Upper lobe of right lung (tissue), 1 donor: ENCODE measurements around the gene IFI44L. TPM values are rescaled to one million over a fixed set of nuclear protein-coding genes. Genes with fewer than 3 reads are reported as not detected.

ENCODE experiments used
- ATAC-seq: fragments of 200-7000 bp; cut with Tn5 transposase; one replicate; pipeline ENCODE4 v1.9.1; 2020; ENCODE audit warnings: mild to moderate bottlenecking, moderate library complexity
- DNase-seq: peaks from one replicate; pipeline ENCODE4 v3.0.0-alpha.2; 2020
- H3K27ac ChIP-seq: fragments of 200-600 bp; one replicate; pipeline ENCODE4 v1.8.0; 2022
- H3K27me3 ChIP-seq: fragments of 200-600 bp; one replicate; pipeline ENCODE4 v1.8.0; 2022; ENCODE audit warnings: mild to moderate bottlenecking
- H3K36me3 ChIP-seq: fragments of 200-600 bp; one replicate; pipeline ENCODE4 v1.8.0; 2022
- H3K4me1 ChIP-seq: fragments of 200-600 bp; one replicate; pipeline ENCODE4 v1.8.0; 2022
- H3K4me3 ChIP-seq: fragments of 200-600 bp; one replicate; pipeline ENCODE4 v1.8.0; 2022; ENCODE audit warnings: mild to moderate bottlenecking
- H3K9me3 ChIP-seq: fragments of 200-600 bp; one replicate; pipeline ENCODE4 v1.8.0; 2022
- CTCF ChIP-seq: fragments of 200-600 bp; IDR thresholded peaks from one replicate; pipeline ENCODE4 v1.8.0; 2022; ENCODE audit warnings: antibody characterized with exemption
- intact Hi-C: fragments of 100-400 bp; cut with DNase I; formaldehyde crosslinking; loops from one replicate; pipeline ENCODE4 v1.11.0; 2022
- total RNA-seq: library from RNA; stranded (reverse); fragmentation: NEBNext Ultra II Directional; extraction: Animal tissue kit (Norgen Biotek cat#: 25700); gene quantifications from one replicate; pipeline ENCODE4 v1.2.1, GENCODE V29; 2021
- donor health status: DM: no; HTN: yes; CAD: no; lungs with severe emphysema.

Gene IFI44L
- total RNA-seq, 1 donor from 2014 or later = 30.0 TPM

GRCh38 chr1:78591971-78592370 is 28.3 kb upstream of the IFI44L start:
- DNase-seq (no peak), ATAC-seq (no peak)
- H3K9me3 ChIP-seq = no peaks in the 10 kb centered on the region
- H3K27me3 ChIP-seq = no peaks in the 10 kb centered on the region
- H3K4me3 ChIP-seq = no peak overlapping the region
- H3K36me3 ChIP-seq = no peaks in the 10 kb centered on the region
- intact Hi-C loops = no loop called here
- no peaks in the 10 kb centered on the region for H3K4me1 ChIP-seq
- no peak for TF ChIP-seq CTCF
- no peak overlapping the region for H3K27ac ChIP-seq

GRCh38 chr1:78599294-78599693 is 21.0 kb upstream of the IFI44L start:
- no peak for DNase-seq
- Histone ChIP-seq H3K27me3 (no peaks in the 10 kb centered on the region), H3K4me3 (no peak overlapping the region), H3K9me3 (no peaks in the 10 kb centered on the region), H3K36me3 (no peaks in the 10 kb centered on the region), H3K27ac (no peak overlapping the region), H3K4me1 (no peaks in the 10 kb centered on the region)
- intact Hi-C loops = no loop called here
- ATAC-seq = no peak
- TF ChIP-seq CTCF = no peak

- H3K36me3 ChIP-seq = no peaks in the 10 kb centered on the region
- no peak for DNase-seq
- no peak overlapping the region for H3K27ac ChIP-seq
- H3K9me3 ChIP-seq = no peaks in the 10 kb centered on the region
- H3K27me3 ChIP-seq = no peaks in the 10 kb centered on the region
- no peak overlapping the region for H3K4me3 ChIP-seq
- no peaks in the 10 kb centered on the region for H3K4me1 ChIP-seq
- intact Hi-C loops = no loop called here
- no peak for ATAC-seq
- no peak for TF ChIP-seq CTCF
These were observed 19.2 kb upstream of the IFI44L start for GRCh38 chr1:78601068-78601467.

GRCh38 chr1:78603206-78603605 is 17.0 kb upstream of the IFI44L start:
- no peak for TF ChIP-seq CTCF
- DNase-seq = no peak
- Histone ChIP-seq H3K4me3 (no peak overlapping the region), H3K27ac (no peak overlapping the region), H3K27me3 (no peaks in the 10 kb centered on the region), H3K36me3 (no peaks in the 10 kb centered on the region), H3K9me3 (no peaks in the 10 kb centered on the region), H3K4me1 (no peaks in the 10 kb centered on the region)
- intact Hi-C loops = no loop called here
- ATAC-seq = no peak

GRCh38 chr1:78604643-78605042 is 15.6 kb upstream of the IFI44L start:
- ATAC-seq = no peak
- TF ChIP-seq CTCF = no peak
- Histone ChIP-seq H3K27me3 (no peaks in the 10 kb centered on the region), H3K4me3 (no peak overlapping the region), H3K36me3 (no peaks in the 10 kb centered on the region), H3K4me1 (no peaks in the 10 kb centered on the region), H3K9me3 (no peaks in the 10 kb centered on the region), H3K27ac (no peak overlapping the region)
- DNase-seq = no peak
- intact Hi-C loops = no loop called here

- Histone ChIP-seq H3K4me1 (no peaks in the 10 kb centered on the region), H3K36me3 (no peaks in the 10 kb centered on the region), H3K9me3 (no peaks in the 10 kb centered on the region), H3K27me3 (no peaks in the 10 kb centered on the region), H3K27ac (no peak overlapping the region), H3K4me3 (no peak overlapping the region)
- ATAC-seq = no peak
- no peak for TF ChIP-seq CTCF
- intact Hi-C loops = no loop called here
- no peak for DNase-seq
These were observed 14.0 kb upstream of the IFI44L start for GRCh38 chr1:78606274-78606673.
